Naive B cell (primary cell): ENCODE data around the gene MMGT1. TPM values are rescaled to one million over a fixed set of nuclear protein-coding genes. Genes with fewer than 3 reads are reported as not detected.

ENCODE experiments used
- polyA plus RNA-seq, 6 donors: library from polyadenylated mRNA; unstranded; fragments of 300-500 nt; fragmentation: Illumina TruSeq; gene quantifications; one replicate each; pipeline ENCODE4 v1.2.3, GENCODE V29; 2021; ENCODE audit warnings: low read depth in 6 of 6

MMGT1 gene
- polyA plus RNA-seq, 6 donors from 2014 or later, result 7.6 to 11.5 (median 10.4) TPM

Other genes starting within 250 kb of the MMGT1 start
- not detected for gene CT45A3, start 205.8 kb downstream of the MMGT1 start, polyA plus RNA-seq
- gene CT45A5, start 188.5 kb downstream of the MMGT1 start, polyA plus RNA-seq, result not detected
- not detected for gene CT45A6, start 171.2 kb downstream of the MMGT1 start, polyA plus RNA-seq
- gene CT45A2, start 154.0 kb downstream of the MMGT1 start, polyA plus RNA-seq, result not detected
- not detected for gene CT45A7, start 136.7 kb downstream of the MMGT1 start, polyA plus RNA-seq
- gene CT45A8, start 119.5 kb downstream of the MMGT1 start, polyA plus RNA-seq, result not detected
- gene CT45A9, start 102.2 kb downstream of the MMGT1 start, polyA plus RNA-seq, result not detected
- not detected for gene CT45A10, start 80.5 kb downstream of the MMGT1 start, polyA plus RNA-seq
- gene SAGE1, start 80.3 kb downstream of the MMGT1 start, polyA plus RNA-seq, result not detected
- 10 to 100 TPM in 4 of 6 donors, 1 to 10 TPM in 2; 9.2 to 18.8 (median 10.7) TPM for gene SLC9A6, start 11.4 kb upstream of the MMGT1 start, polyA plus RNA-seq
- gene FHL1, start 173.5 kb upstream of the MMGT1 start, polyA plus RNA-seq, result 10 to 100 TPM in 5 of 6 donors, 1 to 10 TPM in 1; 4.5 to 24.0 (median 13.3) TPM